Subcutaneous abdominal adipose tissue (tissue), 5 donors: Measurements from ENCODE around the gene ITGB6.
A peak's percentile ranks its signal among the peaks of the same experiment; 100 is the strongest.
"Not testable (repeated sequence)": the region's sequence is repeated elsewhere in the genome, so short reads cannot be mapped to it uniquely, and the experiment has no call there.

Experiments used
- H3K27ac ChIP-seq: one replicate; pipeline ENCODE4 v1.7.0; 2013; ENCODE audit warnings: low read depth, mild to moderate bottlenecking, inconsistent platforms, low read length, moderate library complexity
- H3K27me3 ChIP-seq, 5 donors: one replicate each; pipeline ENCODE4 v1.7.0; 2013; ENCODE audit warnings: low read length in 5 of 5, inconsistent platforms in 1 of 5; ENCODE audit not compliant: control insufficient read depth in 5 of 5, insufficient read depth in 4 of 5
- H3K36me3 ChIP-seq, 5 donors: one replicate each; pipeline ENCODE4 v1.7.0; 2013; ENCODE audit warnings: low read length in 5 of 5; ENCODE audit not compliant: control insufficient read depth in 5 of 5, insufficient read depth in 5 of 5
- H3K4me1 ChIP-seq, 5 donors: one replicate each; pipeline ENCODE4 v1.7.0; 2013; ENCODE audit warnings: low read length in 5 of 5, mild to moderate bottlenecking in 3 of 5, moderate library complexity in 1 of 5; ENCODE audit not compliant: control insufficient read depth in 5 of 5, insufficient read depth in 5 of 5
- H3K4me3 ChIP-seq, 5 donors: one replicate each; pipeline ENCODE4 v1.7.0; 2013; ENCODE audit warnings: low read length in 5 of 5, low read depth in 1 of 5
- H3K9ac ChIP-seq, 5 donors: one replicate each; pipeline ENCODE4 v1.7.0; 2013; ENCODE audit warnings: low read length in 5 of 5, mild to moderate bottlenecking in 4 of 5, moderate library complexity in 3 of 5
- H3K9me3 ChIP-seq, 5 donors: one replicate each; pipeline ENCODE4 v1.7.0; 2013; ENCODE audit warnings: low read length in 5 of 5; ENCODE audit not compliant: control insufficient read depth in 5 of 5
- donor health status: healthy.
- donor health status: healthy.
- donor health status: healthy.
- donor health status: healthy.
- donor health status: healthy.

ITGB6 gene

GRCh38 chr2:160194946-160195345 lies 5.1 kb downstream of the ITGB6 start:
- Histone ChIP-seq H3K9ac (no peak overlapping the region), H3K36me3 (no peaks in the 10 kb centered on the region), H3K4me3 (no peak overlapping the region), H3K9me3 (no peaks in the 10 kb centered on the region), H3K4me1 (no peaks in the 10 kb centered on the region), H3K27me3 (peaks cover 0 to 2% (median 0%) of the 10 kb centered on the region in 5 donors), H3K27ac (no peak overlapping the region)

- Histone ChIP-seq H3K9ac (no peak overlapping the region), H3K27me3 (peaks cover 0 to 2% (median 0%) of the 10 kb centered on the region in 5 donors), H3K4me1 (no peaks in the 10 kb centered on the region), H3K9me3 (no peaks in the 10 kb centered on the region), H3K36me3 (no peaks in the 10 kb centered on the region), H3K4me3 (no peak overlapping the region), H3K27ac (no peak overlapping the region)
Measured at GRCh38 chr2:160194351-160194750, 5.7 kb downstream of the ITGB6 start.

DNA sequence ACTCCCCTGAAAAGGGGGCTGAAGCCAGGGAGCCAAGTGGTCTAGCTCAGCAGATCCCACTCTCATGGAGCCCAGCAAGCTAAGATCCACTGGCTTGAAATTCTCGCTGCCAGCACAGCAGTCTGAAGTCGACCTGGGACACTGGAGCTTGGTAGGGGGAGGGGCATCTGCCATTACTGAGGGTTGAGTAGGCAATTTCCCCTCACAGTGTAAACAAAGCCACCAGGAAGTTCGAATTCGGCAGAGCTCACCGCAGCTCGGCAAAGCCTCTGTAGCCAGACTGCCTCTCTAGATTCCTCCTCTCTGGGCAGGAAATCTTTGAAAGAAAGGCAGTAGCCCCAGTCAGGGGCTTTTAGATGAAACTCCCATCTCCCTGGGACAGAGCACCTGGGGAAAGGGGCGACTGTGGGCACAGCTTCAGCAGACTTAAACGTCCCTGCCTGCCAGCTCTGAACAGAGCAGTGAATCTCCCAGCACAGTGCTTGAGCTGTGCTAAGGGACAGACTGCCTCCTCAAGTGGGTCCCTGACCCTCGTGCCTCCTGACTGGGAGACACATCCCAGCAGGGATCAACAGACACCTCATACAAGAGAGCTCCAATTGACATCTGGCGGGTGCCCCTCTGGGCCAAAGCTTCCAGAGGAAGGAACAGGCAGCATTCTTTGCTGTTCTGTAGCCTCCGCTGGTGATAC lies 18.8 kb downstream of the ITGB6 start:
- not testable (repeated sequence) for H3K27me3 ChIP-seq, H3K9me3 ChIP-seq, H3K27ac ChIP-seq, H3K36me3 ChIP-seq, H3K4me1 ChIP-seq, H3K9ac ChIP-seq
- H3K4me3 ChIP-seq = peak overlapping the region in 1 of 5 donors; percentile 48

GRCh38 chr2:160180690-160181089 lies 19.4 kb downstream of the ITGB6 start:
- H3K4me3 ChIP-seq = peak overlapping the region in 1 of 5 donors; percentile 48
- H3K9ac ChIP-seq, H3K27me3 ChIP-seq, H3K27ac ChIP-seq, H3K36me3 ChIP-seq, H3K9me3 ChIP-seq, H3K4me1 ChIP-seq: not testable (repeated sequence)

DNA sequence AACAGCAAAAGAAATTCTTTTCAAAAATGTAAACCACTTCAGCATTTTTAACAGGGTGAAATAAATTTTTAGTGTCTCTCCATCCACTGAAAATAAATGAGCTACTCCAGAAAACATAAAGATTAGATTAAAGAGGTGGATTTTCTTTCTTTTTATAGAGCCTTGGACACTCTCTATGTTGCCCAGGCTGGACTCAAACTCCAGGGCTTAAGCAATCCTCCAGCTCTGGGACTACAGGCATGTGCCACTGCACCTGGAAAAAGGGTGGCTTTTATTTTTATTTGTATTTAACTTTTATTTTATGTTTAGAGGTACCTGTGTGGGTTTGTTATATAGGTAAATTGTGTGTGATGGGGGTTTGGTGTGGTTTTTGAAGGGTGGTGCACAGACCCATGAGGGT lies 19.9 kb downstream of the ITGB6 start:
- Histone ChIP-seq H3K9ac (no peak overlapping the region), H3K4me1 (no peaks in the 10 kb centered on the region), H3K27ac (no peak overlapping the region), H3K27me3 (peaks cover 0 to 5% (median 0%) of the 10 kb centered on the region in 5 donors), H3K9me3 (no peaks in the 10 kb centered on the region), H3K36me3 (no peaks in the 10 kb centered on the region), H3K4me3 (no peak overlapping the region)

- H3K27ac ChIP-seq = no peak overlapping the region
- H3K4me3 ChIP-seq = no peak overlapping the region
- no peaks in the 10 kb centered on the region for H3K9me3 ChIP-seq
- H3K27me3 ChIP-seq = peaks cover 0 to 2% (median 0%) of the 10 kb centered on the region in 5 donors
- no peaks in the 10 kb centered on the region for H3K36me3 ChIP-seq
- H3K4me1 ChIP-seq = no peaks in the 10 kb centered on the region
- no peak overlapping the region for H3K9ac ChIP-seq
Measured at GRCh38 chr2:160175169-160176134, 24.6 kb downstream of the ITGB6 start.

DNA sequence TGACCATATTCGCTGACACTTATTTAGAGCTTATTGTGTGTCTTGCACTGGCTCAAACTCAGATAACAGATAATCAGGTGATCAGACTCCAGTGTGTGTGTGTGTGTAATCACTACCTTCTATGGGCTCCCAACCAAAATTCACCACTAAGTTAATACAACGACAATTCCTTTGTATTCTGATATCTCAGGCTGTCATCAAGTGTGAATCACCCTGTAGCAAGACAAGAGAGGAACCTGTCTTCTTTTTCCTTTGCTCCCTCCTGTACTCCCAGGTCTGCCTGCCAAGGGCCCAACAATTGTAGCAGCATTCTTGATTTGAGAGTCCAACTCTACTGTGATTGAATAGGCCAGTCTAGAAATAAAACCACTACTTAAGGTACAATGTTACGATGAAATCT lies 25.8 kb downstream of the ITGB6 start:
- Histone ChIP-seq H3K9ac (no peak overlapping the region), H3K9me3 (no peaks in the 10 kb centered on the region), H3K27me3 (peaks cover 0 to 2% (median 0%) of the 10 kb centered on the region in 5 donors), H3K4me3 (no peak overlapping the region), H3K4me1 (no peaks in the 10 kb centered on the region), H3K27ac (no peak overlapping the region), H3K36me3 (no peaks in the 10 kb centered on the region)

DNA sequence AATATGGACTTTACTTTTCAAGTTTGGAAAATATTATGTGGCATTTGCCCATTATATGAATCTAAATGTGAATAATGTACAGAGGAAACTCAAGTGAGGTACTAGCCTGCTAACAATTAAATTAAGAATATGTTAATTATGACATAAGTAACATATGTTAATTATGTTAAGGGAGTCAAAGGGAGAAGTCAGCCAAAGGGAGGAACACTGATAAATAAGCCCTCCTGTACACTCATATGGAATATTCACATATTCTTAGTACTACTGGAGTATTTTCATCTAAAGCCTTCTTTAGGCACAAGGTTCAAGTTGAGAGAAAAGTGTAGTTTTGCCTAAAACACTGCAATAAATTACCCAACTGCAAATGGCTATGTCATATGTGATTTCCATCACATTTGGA lies 30.1 kb downstream of the ITGB6 start:
- Histone ChIP-seq H3K27me3 (peaks cover 0 to 2% (median 0%) of the 10 kb centered on the region in 5 donors), H3K36me3 (no peaks in the 10 kb centered on the region), H3K9ac (no peak overlapping the region), H3K27ac (no peak overlapping the region), H3K9me3 (no peaks in the 10 kb centered on the region), H3K4me1 (no peaks in the 10 kb centered on the region), H3K4me3 (no peak overlapping the region)

DNA sequence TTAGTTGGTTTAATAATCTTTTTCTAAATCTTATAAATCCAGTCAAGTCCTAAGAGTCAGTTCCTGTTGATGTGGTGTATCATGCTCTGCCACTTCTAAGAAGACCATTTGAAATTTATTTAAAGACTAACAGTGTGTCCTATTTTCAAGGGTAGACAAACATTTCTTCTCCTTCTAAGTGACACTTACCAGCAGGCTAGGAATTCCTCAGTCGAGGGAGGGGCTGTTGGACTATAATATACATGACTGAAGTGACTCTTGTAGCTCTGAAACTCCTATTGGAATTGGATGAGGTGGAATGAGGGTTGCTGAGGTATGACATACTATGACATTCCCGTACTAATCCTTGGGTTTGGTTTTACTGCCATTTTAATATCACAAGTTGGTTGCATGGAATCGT lies 30.6 kb downstream of the ITGB6 start:
- no peaks in the 10 kb centered on the region for H3K4me1 ChIP-seq
- no peaks in the 10 kb centered on the region for H3K9me3 ChIP-seq
- H3K4me3 ChIP-seq = no peak overlapping the region
- no peaks in the 10 kb centered on the region for H3K27me3 ChIP-seq
- no peak overlapping the region for H3K9ac ChIP-seq
- H3K27ac ChIP-seq = no peak overlapping the region
- no peaks in the 10 kb centered on the region for H3K36me3 ChIP-seq

DNA sequence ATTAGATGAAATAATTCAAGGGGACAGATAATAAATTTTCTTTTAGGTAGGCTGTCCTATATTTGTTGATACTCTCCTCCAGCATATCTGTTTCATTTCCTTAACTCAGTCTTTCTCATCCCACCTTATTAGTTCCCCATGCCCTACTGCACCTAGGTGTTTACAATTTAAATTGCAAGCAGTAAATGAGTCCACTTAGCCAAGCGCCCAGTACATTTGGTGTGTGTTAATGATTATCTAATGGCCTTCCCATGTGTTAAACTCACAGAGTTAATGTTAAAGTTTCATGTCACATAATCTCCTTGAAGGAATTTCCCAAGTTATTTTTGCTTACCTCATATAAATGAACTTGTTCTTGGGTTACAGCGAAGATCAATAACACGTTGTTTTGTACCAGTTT lies 31.2 kb downstream of the ITGB6 start:
- Histone ChIP-seq H3K36me3 (no peaks in the 10 kb centered on the region), H3K27me3 (no peaks in the 10 kb centered on the region), H3K4me1 (no peaks in the 10 kb centered on the region), H3K4me3 (no peak overlapping the region), H3K27ac (no peak overlapping the region), H3K9ac (no peak overlapping the region), H3K9me3 (no peaks in the 10 kb centered on the region)
